ENCODE measurements around the gene CDKN3. TPM values are rescaled to one million over a fixed set of nuclear protein-coding genes. Genes with fewer than 3 reads are reported as not detected.
A peak's percentile ranks its signal among the peaks of the same experiment; 100 is the strongest.

The CDKN3 gene, protein sequence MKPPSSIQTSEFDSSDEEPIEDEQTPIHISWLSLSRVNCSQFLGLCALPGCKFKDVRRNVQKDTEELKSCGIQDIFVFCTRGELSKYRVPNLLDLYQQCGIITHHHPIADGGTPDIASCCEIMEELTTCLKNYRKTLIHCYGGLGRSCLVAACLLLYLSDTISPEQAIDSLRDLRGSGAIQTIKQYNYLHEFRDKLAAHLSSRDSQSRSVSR
- total RNA-seq: 1.5 TPM
- long read RNA-seq, partial matches to known transcripts: 0 of 1 reads
- long read RNA-seq, other reads (novel, unspliced or antisense): 1 of 1 reads

DNA sequence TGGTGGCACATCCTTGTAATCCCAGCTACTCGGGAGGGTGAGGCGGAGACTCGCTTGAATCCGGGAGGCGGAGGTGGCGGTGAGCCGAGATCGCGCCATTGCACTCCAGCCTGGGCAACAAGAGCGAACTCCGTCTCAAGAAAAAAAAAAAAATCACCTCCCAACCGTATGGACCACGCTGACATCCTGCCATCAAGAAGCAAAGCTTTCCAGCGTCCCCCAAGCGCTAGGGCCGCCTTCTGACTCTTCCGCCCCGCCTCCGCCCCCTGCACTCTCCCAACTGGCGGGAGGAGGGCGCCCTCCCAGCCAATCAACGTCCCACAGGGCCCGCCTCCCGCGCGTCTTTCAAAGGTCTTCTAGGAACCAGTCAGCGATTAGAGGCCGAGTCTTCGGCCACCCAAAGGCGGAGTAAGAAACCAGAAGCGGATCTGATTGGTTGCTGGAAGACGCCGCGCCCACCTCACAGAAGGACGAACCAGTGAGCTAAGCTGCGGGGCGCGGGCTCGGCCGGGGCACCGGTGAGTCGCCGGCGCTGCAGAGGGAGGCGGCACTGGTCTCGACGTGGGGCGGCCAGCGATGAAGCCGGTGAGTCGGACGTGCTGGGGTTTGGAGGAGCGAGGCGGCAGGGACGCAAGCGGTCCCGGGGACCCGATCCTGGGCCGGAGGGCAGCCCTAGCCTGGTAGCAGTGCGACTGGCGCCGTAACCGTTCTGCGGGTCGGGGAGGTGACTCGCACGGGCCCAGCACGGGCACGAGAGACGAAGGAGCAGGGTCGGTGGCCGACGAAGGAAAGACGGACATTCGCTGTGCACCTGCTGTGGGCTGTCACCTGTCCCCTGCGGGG lies at the start of gene CDKN3:
TSS of gene CDKN3 (plus strand) at position 515 of the 843 bp plus-strand sequence. CDS start at position 577, 62 bp downstream.
- Histone ChIP-seq H3K4me3 (peak within 1 kb of the TSS; percentile 84), H3K27ac (peak within 1 kb of the TSS; percentile 30), H3K4me1 (peaks cover 6% of the 10 kb centered on the region), H3K9me3 (no peaks in the 10 kb centered on the region), H3K27me3 (no peaks in the 10 kb centered on the region), H3K36me3 (no peaks in the 10 kb centered on the region)
- DNase-seq: peak; percentile 98
- ATAC-seq: peak; percentile 99
- TF ChIP-seq, protein P1, sequence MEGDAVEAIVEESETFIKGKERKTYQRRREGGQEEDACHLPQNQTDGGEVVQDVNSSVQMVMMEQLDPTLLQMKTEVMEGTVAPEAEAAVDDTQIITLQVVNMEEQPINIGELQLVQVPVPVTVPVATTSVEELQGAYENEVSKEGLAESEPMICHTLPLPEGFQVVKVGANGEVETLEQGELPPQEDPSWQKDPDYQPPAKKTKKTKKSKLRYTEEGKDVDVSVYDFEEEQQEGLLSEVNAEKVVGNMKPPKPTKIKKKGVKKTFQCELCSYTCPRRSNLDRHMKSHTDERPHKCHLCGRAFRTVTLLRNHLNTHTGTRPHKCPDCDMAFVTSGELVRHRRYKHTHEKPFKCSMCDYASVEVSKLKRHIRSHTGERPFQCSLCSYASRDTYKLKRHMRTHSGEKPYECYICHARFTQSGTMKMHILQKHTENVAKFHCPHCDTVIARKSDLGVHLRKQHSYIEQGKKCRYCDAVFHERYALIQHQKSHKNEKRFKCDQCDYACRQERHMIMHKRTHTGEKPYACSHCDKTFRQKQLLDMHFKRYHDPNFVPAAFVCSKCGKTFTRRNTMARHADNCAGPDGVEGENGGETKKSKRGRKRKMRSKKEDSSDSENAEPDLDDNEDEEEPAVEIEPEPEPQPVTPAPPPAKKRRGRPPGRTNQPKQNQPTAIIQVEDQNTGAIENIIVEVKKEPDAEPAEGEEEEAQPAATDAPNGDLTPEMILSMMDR (IDR thresholded peaks at IDR 0.05): peak; percentile 62
- intact Hi-C loops (cut with DNase I): no loop called here

DNA sequence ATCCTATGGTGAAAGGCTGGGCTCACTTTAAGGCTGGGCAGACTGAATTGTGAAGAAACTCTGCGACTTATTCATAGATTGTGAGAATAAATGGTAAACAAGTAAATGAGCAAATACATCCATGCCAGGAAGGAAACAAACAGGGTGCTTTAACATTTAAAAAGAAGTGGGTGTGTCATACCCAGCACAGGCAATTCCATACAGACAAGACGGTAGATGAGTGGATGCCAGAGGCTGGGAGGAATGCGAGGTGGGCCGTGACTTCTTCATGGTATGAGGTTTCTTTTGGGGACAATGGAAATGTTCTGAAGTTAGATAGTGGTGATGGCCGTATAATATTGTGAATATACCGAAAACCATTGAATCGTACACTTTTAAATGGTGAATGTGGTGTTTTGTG lies 49.8 kb upstream of the CDKN3 start:
- H3K9me3 ChIP-seq: no peaks in the 10 kb centered on the region
- TF ChIP-seq, protein P1 (IDR thresholded peaks at IDR 0.05): no peak
- no peaks in the 10 kb centered on the region for H3K36me3 ChIP-seq
- intact Hi-C loops (cut with DNase I): no loop called here
- no peak overlapping the region for H3K27ac ChIP-seq
- ATAC-seq: no peak
- DNase-seq: no peak
- no peak overlapping the region for H3K4me3 ChIP-seq
- H3K27me3 ChIP-seq: no peaks in the 10 kb centered on the region
- H3K4me1 ChIP-seq: peaks cover 3% of the 10 kb centered on the region

DNA sequence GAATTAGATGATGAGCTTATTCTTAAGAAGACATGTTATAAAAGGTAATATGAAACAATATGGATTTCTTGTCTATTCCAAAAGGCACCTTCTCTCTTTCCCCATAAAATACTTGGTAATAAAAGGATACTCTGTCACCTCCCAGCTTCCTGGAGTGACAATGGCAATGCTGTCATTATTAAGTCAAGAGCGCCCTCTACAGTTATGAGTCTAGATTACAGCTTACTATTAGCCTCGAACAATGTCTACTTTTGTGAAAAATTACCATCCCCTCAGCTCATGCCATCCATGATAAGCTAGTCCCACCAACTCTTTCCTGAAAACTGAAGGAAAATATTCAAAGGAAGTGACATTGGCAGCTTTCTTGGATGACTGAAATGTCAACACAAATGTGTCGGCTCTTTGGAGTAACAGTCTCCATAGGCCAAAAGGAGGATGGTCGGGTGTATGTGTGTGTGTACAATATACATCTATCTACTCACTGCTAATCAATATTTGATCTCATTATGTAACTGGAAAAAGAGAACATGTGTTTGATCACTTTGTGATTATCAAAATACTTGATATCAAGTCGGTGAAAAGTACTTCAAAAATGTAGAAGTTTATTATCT lies 48.7 kb upstream of the CDKN3 start:
- H3K4me1 ChIP-seq: peaks cover 3% of the 10 kb centered on the region
- no peaks in the 10 kb centered on the region for H3K36me3 ChIP-seq
- no peaks in the 10 kb centered on the region for H3K9me3 ChIP-seq
- TF ChIP-seq, protein P1 (IDR thresholded peaks at IDR 0.05): peak; percentile 76
- no peak overlapping the region for H3K27ac ChIP-seq
- peak; percentile 86 for ATAC-seq
- intact Hi-C loops (cut with DNase I): no loop called here
- H3K4me3 ChIP-seq: no peak overlapping the region
- no peak for DNase-seq
- H3K27me3 ChIP-seq: no peaks in the 10 kb centered on the region

DNA sequence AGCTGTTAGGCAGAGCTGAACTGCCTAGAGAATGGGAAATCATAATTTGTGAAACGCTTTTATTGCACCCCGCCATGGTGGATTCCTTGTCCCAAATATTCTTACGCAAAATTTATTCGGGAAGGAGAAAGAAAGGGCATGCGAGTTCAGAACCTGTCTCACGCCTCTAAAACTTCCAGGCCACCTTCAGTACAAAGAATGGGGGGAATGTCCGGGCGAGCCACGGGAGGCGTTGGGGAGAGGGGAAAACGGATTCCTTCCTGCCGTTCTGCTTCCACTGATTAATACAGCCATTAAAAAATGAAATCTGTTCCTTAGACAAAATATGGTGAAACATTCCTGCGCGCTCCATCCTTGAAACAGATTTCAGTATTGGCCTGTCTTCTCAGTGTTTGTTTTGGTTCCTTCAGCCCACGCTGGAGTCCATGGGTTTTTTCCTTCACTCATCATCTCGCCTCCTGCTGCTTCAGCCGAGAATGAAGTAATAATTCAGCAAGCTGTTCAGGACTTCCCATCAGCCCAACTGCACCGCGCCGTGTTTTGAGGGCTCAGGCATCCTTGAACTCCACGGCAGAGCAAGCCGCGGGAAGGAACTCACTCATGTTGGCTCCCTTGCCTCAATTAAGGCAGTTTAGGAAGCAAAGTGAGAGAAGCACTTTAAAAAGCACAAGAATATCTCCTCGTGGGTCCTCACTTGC lies 47.7 kb upstream of the CDKN3 start:
- peak overlapping the region; percentile 2 for H3K4me3 ChIP-seq
- no peaks in the 10 kb centered on the region for H3K9me3 ChIP-seq
- DNase-seq: no peak
- H3K27me3 ChIP-seq: no peaks in the 10 kb centered on the region
- H3K27ac ChIP-seq: no peak overlapping the region
- H3K36me3 ChIP-seq: no peaks in the 10 kb centered on the region
- H3K4me1 ChIP-seq: peaks cover 3% of the 10 kb centered on the region
- ATAC-seq: no peak
- TF ChIP-seq, protein P1 (IDR thresholded peaks at IDR 0.05): no peak
- intact Hi-C loops (cut with DNase I): no loop called here

DNA sequence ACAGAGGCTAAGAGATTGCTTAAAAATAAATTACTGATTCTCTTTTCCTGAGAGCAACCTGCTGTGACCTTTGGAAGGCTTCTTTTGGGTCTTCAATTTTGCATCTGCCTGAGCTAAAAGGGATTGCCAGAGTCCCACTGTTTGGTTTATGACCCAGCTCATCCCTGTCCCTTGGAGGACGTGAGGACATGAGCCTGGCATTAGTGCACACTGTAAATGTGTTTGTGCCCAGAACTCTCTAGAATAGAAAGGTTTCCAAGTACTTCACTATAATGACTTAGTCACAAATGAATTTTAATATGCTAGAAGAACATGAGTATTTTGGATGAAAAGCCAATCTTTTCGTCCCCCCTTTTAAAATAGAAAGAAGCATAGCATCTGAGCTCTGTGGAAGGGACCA lies 47.1 kb upstream of the CDKN3 start:
- H3K9me3 ChIP-seq: no peaks in the 10 kb centered on the region
- ATAC-seq (no peak), DNase-seq (no peak)
- H3K4me1 ChIP-seq: peaks cover 3% of the 10 kb centered on the region
- H3K36me3 ChIP-seq: no peaks in the 10 kb centered on the region
- intact Hi-C loops (cut with DNase I): no loop called here
- H3K27ac ChIP-seq: no peak overlapping the region
- H3K27me3 ChIP-seq: no peaks in the 10 kb centered on the region
- TF ChIP-seq, protein P1 (IDR thresholded peaks at IDR 0.05): no peak
- peak overlapping the region; percentile 2 for H3K4me3 ChIP-seq
